HepG2 (cell line): ENCODE results near the gene ZNF331. TPM values are rescaled to one million over a fixed set of nuclear protein-coding genes. Genes with fewer than 3 reads are reported as not detected.
A peak's percentile ranks its signal among the peaks of the same experiment; 100 is the strongest.

Experiments used
- CENPT ChIP-seq: sonication (generic); formaldehyde crosslinking; IDR thresholded peaks from 2 replicates; pipeline ENCODE4 v1.8.0; 2022; ENCODE audit warnings: low read depth, mild to moderate bottlenecking, moderate library complexity, missing genetic modification reagents
- KAT2B ChIP-seq: fragments of 150-350 bp; IDR thresholded peaks from 2 replicates; pipeline ENCODE4 v1.6.1; 2014; ENCODE audit warnings: low read depth, low read length, borderline replicate concordance
- NRL ChIP-seq: sonication (generic); formaldehyde crosslinking; IDR thresholded peaks from 2 replicates; pipeline ENCODE4 v1.5.0; 2020; ENCODE audit warnings: missing genetic modification reagents, mild to moderate bottlenecking, moderate library complexity, borderline replicate concordance
- PITX1 ChIP-seq: sonication (generic); formaldehyde crosslinking; IDR thresholded peaks from 2 replicates; pipeline ENCODE4 v1.5.1; 2020; ENCODE audit warnings: mild to moderate bottlenecking, missing genetic modification reagents
- SOX6 ChIP-seq, 2 experiments: fragments of 450-650 bp in 1 of 2; sonication (generic) in 1 of 2; formaldehyde crosslinking in 1 of 2; IDR thresholded peaks; 2 replicates each; pipeline versions ENCODE4 v1.4.0 to v1.6.1; 2017 to 2020; ENCODE audit warnings: antibody characterized with exemption in 1 of 2, mild to moderate bottlenecking in 1 of 2, missing genetic modification reagents in 1 of 2
- SRF ChIP-seq: IDR thresholded peaks from 2 replicates; pipeline ENCODE4 v1.6.1; 2011; ENCODE audit warnings: mild to moderate bottlenecking, low read depth, low read length, moderate library complexity
- ZNF205 ChIP-seq: IDR thresholded peaks from 2 replicates; pipeline ENCODE4 v1.6.1; 2018; ENCODE audit warnings: missing biosample characterization, missing genetic modification reagents
- ZNF296 ChIP-seq: sonication (generic); formaldehyde crosslinking; conservative IDR thresholded peaks from 2 replicates; pipeline ENCODE4 v1.5.0; 2020; ENCODE audit warnings: mild to moderate bottlenecking, missing genetic modification reagents
- polyA plus RNA-seq, 8 experiments: library from polyadenylated mRNA; depleted of rRNA in 3 of 8; stranded (reverse) in 7 of 8; unstranded in 1 of 8; fragments of >200 nt; fragmentation: Illumina TruSeq in 4 of 8; extraction: Trizol in 4 of 8; gene quantifications; 2 replicates each; pipeline versions ENCODE4 v1.2.1 to v1.2.3, GENCODE V29; 2011 to 2016; ENCODE audit warnings: low read depth in 4 of 8, missing spikeins in 1 of 8, mixed read lengths in 1 of 8; ENCODE audit not compliant: insufficient read depth in 1 of 8
- total RNA-seq, 5 experiments: library from RNA; depleted of rRNA; stranded (reverse); fragments of >200 nt; fragmentation: Illumina TruSeq; extraction: Trizol; gene quantifications; 2 replicates each; pipeline ENCODE4 v1.2.3, GENCODE V29; 2016; ENCODE audit warnings: low read depth in 1 of 5
- TF ChIP-seq, protein P1 (sequence below): sonication (generic); formaldehyde crosslinking; IDR thresholded peaks from 2 replicates; pipeline ENCODE4 v1.8.0; 2023; ENCODE audit warnings: mild to moderate bottlenecking, missing genetic modification reagents
- TF ChIP-seq, protein P2 (sequence below): sonication (generic); formaldehyde crosslinking; conservative IDR thresholded peaks from 2 replicates; pipeline ENCODE4 v1.8.0; 2022; ENCODE audit warnings: mild to moderate bottlenecking, moderate library complexity, missing genetic modification reagents
- TF ChIP-seq, protein P3 (sequence below): sonication (generic); formaldehyde crosslinking; IDR thresholded peaks from 2 replicates; pipeline ENCODE4 v1.5.0; 2020; ENCODE audit warnings: mild to moderate bottlenecking, low read depth, missing genetic modification reagents, borderline replicate concordance
- TF ChIP-seq, protein P4 (sequence below): sonication (generic); formaldehyde crosslinking; IDR thresholded peaks from 2 replicates; pipeline ENCODE4 v1.5.0; 2020; ENCODE audit warnings: missing genetic modification reagents
- TF ChIP-seq, protein P5 (sequence below): fragments of 450-650 bp; IDR thresholded peaks from 2 replicates; pipeline ENCODE4 v1.6.1; 2016
- TF ChIP-seq, protein P6 (sequence below): sonication (generic); formaldehyde crosslinking; IDR thresholded peaks from 2 replicates; pipeline ENCODE4 v1.4.0; 2020; ENCODE audit warnings: missing genetic modification reagents

Gene ZNF331
- total and polyA plus RNA-seq, 2 of the 13 experiments (the other 11 are each of a cell fraction or from before 2014, with no cell fraction given), result 8.2 to 13.3 TPM

DNA sequence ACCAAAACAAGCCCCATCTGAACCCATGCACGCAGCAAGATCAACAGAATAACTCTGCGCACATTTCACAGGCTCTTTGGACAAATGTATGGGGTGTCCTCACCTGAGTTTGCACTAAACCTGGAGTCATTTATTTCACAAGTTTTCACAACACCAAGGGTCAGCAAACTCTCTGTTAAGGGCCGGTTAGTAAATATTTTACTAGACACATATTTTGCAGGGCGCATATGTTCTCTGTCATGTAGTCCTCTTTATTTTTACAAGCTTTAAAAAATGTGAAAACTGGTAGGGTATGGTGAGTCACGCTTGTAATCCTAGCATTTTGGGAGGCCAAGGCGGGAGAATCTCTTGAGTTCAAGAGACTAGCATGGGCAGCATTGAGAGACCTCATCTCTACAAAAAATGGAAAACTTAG lies 48.3 kb downstream of the ZNF331 start (continued):
- TF ChIP-seq, protein P1, sequence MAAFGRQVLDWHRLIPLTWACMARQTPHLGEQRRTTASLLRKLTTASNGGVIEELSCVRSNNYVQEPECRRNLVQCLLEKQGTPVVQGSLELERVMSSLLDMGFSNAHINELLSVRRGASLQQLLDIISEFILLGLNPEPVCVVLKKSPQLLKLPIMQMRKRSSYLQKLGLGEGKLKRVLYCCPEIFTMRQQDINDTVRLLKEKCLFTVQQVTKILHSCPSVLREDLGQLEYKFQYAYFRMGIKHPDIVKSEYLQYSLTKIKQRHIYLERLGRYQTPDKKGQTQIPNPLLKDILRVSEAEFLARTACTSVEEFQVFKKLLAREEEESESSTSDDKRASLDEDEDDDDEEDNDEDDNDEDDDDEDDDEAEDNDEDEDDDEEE, result no peak
- TF ChIP-seq SOX6 (IDR thresholded peaks at IDR 0.05), result no peak
- TF ChIP-seq SOX6 (CRISPR knock-in tag; IDR thresholded peaks at IDR 0.05), result peak; percentile 40
- TF ChIP-seq, protein P2, sequence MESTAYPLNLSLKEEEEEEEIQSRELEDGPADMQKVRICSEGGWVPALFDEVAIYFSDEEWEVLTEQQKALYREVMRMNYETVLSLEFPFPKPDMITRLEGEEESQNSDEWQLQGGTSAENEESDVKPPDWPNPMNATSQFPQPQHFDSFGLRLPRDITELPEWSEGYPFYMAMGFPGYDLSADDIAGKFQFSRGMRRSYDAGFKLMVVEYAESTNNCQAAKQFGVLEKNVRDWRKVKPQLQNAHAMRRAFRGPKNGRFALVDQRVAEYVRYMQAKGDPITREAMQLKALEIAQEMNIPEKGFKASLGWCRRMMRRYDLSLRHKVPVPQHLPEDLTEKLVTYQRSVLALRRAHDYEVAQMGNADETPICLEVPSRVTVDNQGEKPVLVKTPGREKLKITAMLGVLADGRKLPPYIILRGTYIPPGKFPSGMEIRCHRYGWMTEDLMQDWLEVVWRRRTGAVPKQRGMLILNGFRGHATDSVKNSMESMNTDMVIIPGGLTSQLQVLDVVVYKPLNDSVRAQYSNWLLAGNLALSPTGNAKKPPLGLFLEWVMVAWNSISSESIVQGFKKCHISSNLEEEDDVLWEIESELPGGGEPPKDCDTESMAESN (CRISPR knock-in tag), result no peak
- TF ChIP-seq KAT2B, result no peak
- no peak for TF ChIP-seq SRF
- TF ChIP-seq, protein P3, sequence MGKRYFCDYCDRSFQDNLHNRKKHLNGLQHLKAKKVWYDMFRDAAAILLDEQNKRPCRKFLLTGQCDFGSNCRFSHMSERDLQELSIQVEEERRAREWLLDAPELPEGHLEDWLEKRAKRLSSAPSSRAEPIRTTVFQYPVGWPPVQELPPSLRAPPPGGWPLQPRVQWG (CRISPR knock-in tag), result no peak
- TF ChIP-seq, protein P4, sequence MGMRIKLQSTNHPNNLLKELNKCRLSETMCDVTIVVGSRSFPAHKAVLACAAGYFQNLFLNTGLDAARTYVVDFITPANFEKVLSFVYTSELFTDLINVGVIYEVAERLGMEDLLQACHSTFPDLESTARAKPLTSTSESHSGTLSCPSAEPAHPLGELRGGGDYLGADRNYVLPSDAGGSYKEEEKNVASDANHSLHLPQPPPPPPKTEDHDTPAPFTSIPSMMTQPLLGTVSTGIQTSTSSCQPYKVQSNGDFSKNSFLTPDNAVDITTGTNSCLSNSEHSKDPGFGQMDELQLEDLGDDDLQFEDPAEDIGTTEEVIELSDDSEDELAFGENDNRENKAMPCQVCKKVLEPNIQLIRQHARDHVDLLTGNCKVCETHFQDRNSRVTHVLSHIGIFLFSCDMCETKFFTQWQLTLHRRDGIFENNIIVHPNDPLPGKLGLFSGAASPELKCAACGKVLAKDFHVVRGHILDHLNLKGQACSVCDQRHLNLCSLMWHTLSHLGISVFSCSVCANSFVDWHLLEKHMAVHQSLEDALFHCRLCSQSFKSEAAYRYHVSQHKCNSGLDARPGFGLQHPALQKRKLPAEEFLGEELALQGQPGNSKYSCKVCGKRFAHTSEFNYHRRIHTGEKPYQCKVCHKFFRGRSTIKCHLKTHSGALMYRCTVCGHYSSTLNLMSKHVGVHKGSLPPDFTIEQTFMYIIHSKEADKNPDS (CRISPR knock-in tag), result no peak
- TF ChIP-seq, protein P5, sequence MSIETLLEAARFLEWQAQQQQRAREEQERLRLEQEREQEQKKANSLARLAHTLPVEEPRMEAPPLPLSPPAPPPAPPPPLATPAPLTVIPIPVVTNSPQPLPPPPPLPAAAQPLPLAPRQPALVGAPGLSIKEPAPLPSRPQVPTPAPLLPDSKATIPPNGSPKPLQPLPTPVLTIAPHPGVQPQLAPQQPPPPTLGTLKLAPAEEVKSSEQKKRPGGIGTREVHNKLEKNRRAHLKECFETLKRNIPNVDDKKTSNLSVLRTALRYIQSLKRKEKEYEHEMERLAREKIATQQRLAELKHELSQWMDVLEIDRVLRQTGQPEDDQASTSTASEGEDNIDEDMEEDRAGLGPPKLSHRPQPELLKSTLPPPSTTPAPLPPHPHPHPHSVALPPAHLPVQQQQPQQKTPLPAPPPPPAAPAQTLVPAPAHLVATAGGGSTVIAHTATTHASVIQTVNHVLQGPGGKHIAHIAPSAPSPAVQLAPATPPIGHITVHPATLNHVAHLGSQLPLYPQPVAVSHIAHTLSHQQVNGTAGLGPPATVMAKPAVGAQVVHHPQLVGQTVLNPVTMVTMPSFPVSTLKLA, result no peak
- no peak for TF ChIP-seq ZNF205 (CRISPR knock-in tag)
- TF ChIP-seq ZNF296 (CRISPR knock-in tag), result no peak
- TF ChIP-seq, protein P6, sequence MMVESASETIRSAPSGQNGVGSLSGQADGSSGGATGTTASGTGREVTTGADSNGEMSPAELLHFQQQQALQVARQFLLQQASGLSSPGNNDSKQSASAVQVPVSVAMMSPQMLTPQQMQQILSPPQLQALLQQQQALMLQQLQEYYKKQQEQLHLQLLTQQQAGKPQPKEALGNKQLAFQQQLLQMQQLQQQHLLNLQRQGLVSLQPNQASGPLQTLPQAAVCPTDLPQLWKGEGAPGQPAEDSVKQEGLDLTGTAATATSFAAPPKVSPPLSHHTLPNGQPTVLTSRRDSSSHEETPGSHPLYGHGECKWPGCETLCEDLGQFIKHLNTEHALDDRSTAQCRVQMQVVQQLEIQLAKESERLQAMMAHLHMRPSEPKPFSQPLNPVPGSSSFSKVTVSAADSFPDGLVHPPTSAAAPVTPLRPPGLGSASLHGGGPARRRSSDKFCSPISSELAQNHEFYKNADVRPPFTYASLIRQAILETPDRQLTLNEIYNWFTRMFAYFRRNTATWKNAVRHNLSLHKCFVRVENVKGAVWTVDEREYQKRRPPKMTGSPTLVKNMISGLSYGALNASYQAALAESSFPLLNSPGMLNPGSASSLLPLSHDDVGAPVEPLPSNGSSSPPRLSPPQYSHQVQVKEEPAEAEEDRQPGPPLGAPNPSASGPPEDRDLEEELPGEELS (CRISPR knock-in tag), result peak; percentile 68
- no peak for TF ChIP-seq PITX1
- TF ChIP-seq CENPT (CRISPR knock-in tag), result no peak
- TF ChIP-seq NRL, result no peak
